OCI-LY7 (cell line): ENCODE data around the gene ATPAF2. TPM values are rescaled to one million over a fixed set of nuclear protein-coding genes. Genes with fewer than 3 reads are reported as not detected.

ENCODE experiments used
- BruUV-seq: library from RNA; stranded (reverse); fragments of 400-500 nt; replicated peaks from 2 replicates; lab custom pipeline; 2021; lab: Mats Ljungman, UMichigan
- CTCF ChIA-PET: fragments of 300-600 bp; sonication (Branson Sonifier 250); formaldehyde crosslinking; loops from one replicate; lab custom pipeline; 2022; ENCODE audit warnings: antibody characterized with exemption; ENCODE audit not compliant: unreplicated experiment; lab: Charles Lee
- POLR2A ChIA-PET: fragments of 300-600 bp; sonication (Branson Sonifier 250); formaldehyde crosslinking; loops from one replicate; lab custom pipeline; 2022; ENCODE audit warnings: antibody characterized with exemption; lab: Charles Lee
- DNase-seq: peaks from one replicate; pipeline ENCODE4 v3.0.0-alpha.2; 2015; ENCODE audit warnings: low spot score
- H2AFZ ChIP-seq: fragments of 200-600 bp; sonication (generic), shearing (Covaris generic); 2 replicates; pipeline ENCODE4 v1.6.1; 2014; ENCODE audit warnings: mild to moderate bottlenecking, antibody characterized with exemption, low read length, moderate library complexity
- H3K27ac ChIP-seq: fragments of 200-600 bp; sonication (generic); 2 replicates; pipeline ENCODE4 v1.5.1; 2014; ENCODE audit warnings: mixed run types, low read depth, mild to moderate bottlenecking, moderate library complexity, low read length, inconsistent platforms; ENCODE audit not compliant: poor library complexity, severe bottlenecking
- H3K36me3 ChIP-seq: fragments of 200-600 bp; sonication (generic); 2 replicates; pipeline ENCODE4 v1.6.1; 2014; ENCODE audit warnings: mild to moderate bottlenecking, antibody characterized with exemption, low read length, moderate library complexity, mixed read lengths; ENCODE audit not compliant: insufficient read depth
- H3K4me1 ChIP-seq: fragments of 200-600 bp; sonication (generic); 2 replicates; pipeline ENCODE4 v1.5.1; 2014; ENCODE audit warnings: mild to moderate bottlenecking, low read length; ENCODE audit not compliant: insufficient read depth, poor library complexity, severe bottlenecking
- H3K4me2 ChIP-seq: fragments of 200-600 bp; sonication (generic); 2 replicates; pipeline ENCODE4 v1.6.1; 2014; ENCODE audit warnings: mild to moderate bottlenecking, low read length
- H3K4me3 ChIP-seq: fragments of 200-600 bp; sonication (generic); 2 replicates; pipeline ENCODE4 v1.5.1; 2014; ENCODE audit warnings: mild to moderate bottlenecking, low read depth, low read length; ENCODE audit not compliant: poor library complexity, severe bottlenecking
- H3K79me2 ChIP-seq: fragments of 200-600 bp; sonication (generic); 2 replicates; pipeline ENCODE4 v1.6.1; 2016; ENCODE audit warnings: low read depth, mild to moderate bottlenecking, low read length, moderate library complexity, mixed read lengths; ENCODE audit not compliant: insufficient read depth
- H3K9me2 ChIP-seq: fragments of 200-600 bp; sonication (generic); 2 replicates; pipeline ENCODE4 v1.6.1; 2016; ENCODE audit warnings: mild to moderate bottlenecking, low read length, mixed read lengths; ENCODE audit not compliant: insufficient read depth
- H3K9me3 ChIP-seq: fragments of 200-600 bp; sonication (generic); 2 replicates; pipeline ENCODE4 v1.6.1; 2014; ENCODE audit warnings: mild to moderate bottlenecking, mixed run types, low read length, mixed read lengths
- H4K20me1 ChIP-seq: fragments of 200-600 bp; sonication (generic); 2 replicates; pipeline ENCODE4 v1.6.1; 2014; ENCODE audit warnings: mild to moderate bottlenecking, antibody characterized with exemption, low read length, moderate library complexity, mixed read lengths; ENCODE audit not compliant: insufficient read depth
- CTCF ChIP-seq: fragments of 200-600 bp; sonication (generic); conservative IDR thresholded peaks from 2 replicates; pipeline ENCODE4 v1.5.1; 2014; ENCODE audit warnings: mild to moderate bottlenecking, antibody characterized with exemption, low read length, moderate library complexity, mixed read lengths
- EZH2phosphoT487 ChIP-seq: fragments of 200-600 bp; sonication (generic); IDR thresholded peaks from 2 replicates; pipeline ENCODE4 v1.6.1; 2018; ENCODE audit warnings: low read depth, borderline replicate concordance, mild to moderate bottlenecking, mixed run types, antibody characterized with exemption, low read length, moderate library complexity, mixed read lengths
- intact Hi-C: fragments of 100-400 bp; cut with micrococcal nuclease; formaldehyde crosslinking; loops from one replicate; pipeline ENCODE4 v1.10.0; 2022; ENCODE audit not compliant: unreplicated experiment
- total RNA-seq, 2 experiments: library from RNA; depleted of rRNA in 1 of 2; stranded (reverse); fragments of >200 nt in 1 of 2; shearing (Covaris generic) in 1 of 2; gene quantifications; 2 replicates each; pipeline ENCODE4 v1.2.3, GENCODE V29; 2014 to 2022

The ATPAF2 gene
- total RNA-seq, 2 experiments from 2014 or later = 42.9 to 56.2 TPM

DNA sequence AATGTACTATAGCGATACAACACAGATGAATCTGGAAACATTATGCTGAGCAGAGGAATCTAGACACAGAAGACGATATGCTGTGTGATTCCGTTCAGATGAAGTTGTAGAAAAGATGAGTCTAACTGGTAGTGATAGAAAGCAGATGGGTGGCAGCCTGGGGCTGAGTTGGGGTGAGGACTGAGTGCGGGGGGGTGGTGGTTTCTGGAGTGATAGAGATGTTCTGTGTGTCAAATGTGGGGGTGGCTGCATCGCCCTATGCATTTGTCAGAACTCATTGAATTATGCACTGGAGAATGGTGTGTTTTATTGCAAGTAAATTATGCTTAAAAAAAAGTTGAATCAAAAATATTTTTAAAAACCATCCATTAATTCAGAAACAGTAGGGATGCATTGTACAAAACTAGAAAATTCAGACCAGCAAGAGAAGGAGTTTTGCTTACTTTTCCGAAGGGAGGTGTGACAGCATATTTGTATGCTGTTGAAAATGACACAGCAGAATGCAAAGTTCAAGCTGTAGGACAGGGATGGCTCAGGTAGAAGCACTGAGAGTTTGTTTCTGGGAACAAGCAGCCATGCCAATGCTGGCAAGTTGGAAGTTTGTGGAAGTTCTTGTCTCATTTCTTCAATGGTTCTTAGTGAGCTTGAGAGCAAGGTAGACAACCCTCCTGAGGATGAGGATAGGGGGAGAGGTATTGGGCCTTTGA lies 35.8 kb upstream of the ATPAF2 start:
- Histone ChIP-seq H4K20me1 (no peaks in the 10 kb centered on the region), H3K36me3 (no peaks in the 10 kb centered on the region), H3K4me1 (peaks cover 9% of the 10 kb centered on the region), H3K9me3 (no peaks in the 10 kb centered on the region), H3K4me3 (no peak overlapping the region), H2AFZ (no peak overlapping the region), H3K27ac (no peak overlapping the region), H3K9me2 (no peaks in the 10 kb centered on the region), H3K4me2 (no peak overlapping the region), H3K79me2 (no peaks in the 10 kb centered on the region)
- POLR2A ChIA-PET = interaction anchor here (0.7 kb wide), 1 partner anchor 11 kb away, joined by 4 read pairs; no protein-coding TSS in a partner anchor
- CTCF ChIA-PET = interaction anchor here (0.6 kb wide), 1 partner anchor 8 kb away, joined by 3 read pairs; no protein-coding TSS in a partner anchor
- intact Hi-C loops = no loop called here
- no peak for DNase-seq
- no TSS peak for BruUV-seq
- TF ChIP-seq EZH2phosphoT487 (no peak), CTCF (no peak)

DNA sequence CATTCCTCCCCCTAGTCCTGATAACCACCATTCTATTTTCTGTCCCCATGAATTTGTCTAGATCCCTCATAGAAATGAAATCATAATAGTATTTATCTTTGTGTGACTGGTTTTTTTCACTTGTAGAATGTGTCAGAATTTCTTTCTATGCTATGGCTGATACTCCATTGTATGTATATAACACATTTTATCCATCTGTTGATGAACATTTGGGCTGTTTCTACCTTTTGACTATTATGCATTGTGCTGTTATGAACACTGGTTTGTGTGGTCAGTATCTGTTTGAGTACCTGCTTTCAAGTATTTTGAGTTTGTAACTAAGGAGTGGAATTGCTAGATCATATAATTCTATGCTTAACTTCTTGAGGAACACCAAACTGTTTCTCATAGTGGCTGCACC lies 32.8 kb upstream of the ATPAF2 start:
- no peak overlapping the region for H3K4me3 ChIP-seq
- H3K4me1 ChIP-seq = peaks cover 9% of the 10 kb centered on the region
- ChIA-PET CTCF (no interaction called here), POLR2A (no interaction called here)
- no peaks in the 10 kb centered on the region; the same call in 1 of the 2 replicates for H4K20me1 ChIP-seq
- H3K9me3 ChIP-seq = no peaks in the 10 kb centered on the region
- H3K36me3 ChIP-seq = no peaks in the 10 kb centered on the region
- intact Hi-C loops = no loop called here
- DNase-seq = no peak
- H3K79me2 ChIP-seq = no peaks in the 10 kb centered on the region
- H3K27ac ChIP-seq = no peak overlapping the region
- H3K9me2 ChIP-seq = no peaks in the 10 kb centered on the region
- BruUV-seq = no TSS peak
- no peak overlapping the region for H3K4me2 ChIP-seq
- TF ChIP-seq CTCF (no peak), EZH2phosphoT487 (no peak)
- H2AFZ ChIP-seq = no peak overlapping the region

DNA sequence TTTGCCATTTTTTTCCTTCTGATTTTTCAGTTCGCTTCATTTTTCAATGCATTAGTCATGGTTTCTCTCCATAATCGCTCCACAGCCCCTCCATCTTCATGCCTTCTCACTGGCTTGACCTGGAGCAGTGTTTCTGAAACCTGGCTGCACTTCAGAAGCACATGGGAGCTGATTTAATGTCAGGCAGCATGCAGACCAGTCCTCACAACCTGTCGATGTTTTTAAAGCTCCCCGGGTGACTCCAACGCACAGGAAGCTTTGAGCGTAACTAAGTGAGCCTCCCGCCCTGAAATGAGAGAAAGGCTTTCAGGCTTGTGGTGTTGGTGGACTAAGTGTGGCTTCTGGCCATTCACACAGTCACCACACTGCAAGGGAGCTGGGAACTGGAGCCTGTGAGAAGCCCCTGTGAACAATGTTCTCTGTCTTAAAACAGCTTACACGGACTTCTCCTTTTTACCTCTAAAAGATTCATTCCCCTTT lies 31.9 kb upstream of the ATPAF2 start:
- BruUV-seq = no TSS peak
- intact Hi-C loops = no loop called here
- Histone ChIP-seq H3K36me3 (peaks cover 3% of the 10 kb centered on the region; the same call in 1 of the 2 replicates), H3K4me3 (no peak overlapping the region), H3K27ac (no peak overlapping the region), H3K9me3 (no peaks in the 10 kb centered on the region), H3K4me1 (peaks cover 9% of the 10 kb centered on the region), H4K20me1 (no peaks in the 10 kb centered on the region; the same call in 1 of the 2 replicates), H3K79me2 (no peaks in the 10 kb centered on the region), H3K4me2 (peak overlapping the region; percentile 13; the same call in 1 of the 2 replicates), H2AFZ (peak overlapping the region; percentile 38; the same call in 1 of the 2 replicates), H3K9me2 (no peaks in the 10 kb centered on the region)
- ChIA-PET POLR2A (interaction anchor here (1.2 kb wide), 1 partner anchor 16 kb away, joined by 4 read pairs; the partner anchor contains the start of gene DRG2), CTCF (interaction anchor here (0.6 kb wide), 1 partner anchor 112 kb away, joined by 3 read pairs; the partner anchor contains the start of gene ALKBH5)
- no peak for DNase-seq
- no peak for TF ChIP-seq EZH2phosphoT487
- no peak for TF ChIP-seq CTCF
